ENCODE data around the gene CPED1.
A peak's percentile ranks its signal among the peaks of the same experiment; 100 is the strongest.

The CPED1 gene

DNA sequence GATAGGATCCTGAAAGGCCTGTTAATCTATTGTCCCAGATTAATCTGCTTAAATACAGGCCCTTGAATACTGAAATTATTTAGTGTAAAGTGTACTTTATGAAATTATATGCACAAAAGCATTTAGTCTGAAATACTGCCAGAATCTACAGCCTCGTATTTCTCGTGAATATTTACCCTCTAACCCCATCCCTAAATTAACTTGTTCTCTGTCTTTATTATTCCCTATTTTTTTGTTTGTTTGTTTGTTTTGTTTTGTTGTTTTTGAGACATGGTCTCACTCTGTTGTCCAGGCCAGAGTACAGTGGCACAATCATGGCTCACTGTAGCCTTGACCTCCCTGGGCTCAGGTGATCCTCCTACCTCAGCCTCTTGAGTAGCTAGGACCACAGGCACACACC lies 2.7 kb upstream of the CPED1 start:
- Histone ChIP-seq H3K36me3 (ENCODE audit: control insufficient read depth in 4 of 4, insufficient read depth in 4 of 4, low read length in 3 of 4) (no peaks in the 10 kb centered on the region), H3K4me3 (ENCODE audit: control insufficient read depth in 1 of 7, extremely low read depth in 1 of 7, insufficient read depth in 4 of 7, low read depth in 2 of 7, low read length in 6 of 7) (no peak overlapping the region), H3K27me3 (replicated peaks in 2 of 5; ENCODE audit: control insufficient read depth in 4 of 5, insufficient read depth in 5 of 5, low read length in 4 of 5) (no peaks in the 10 kb centered on the region), H3K9me3 (ENCODE audit: control extremely low read depth in 1 of 5, control insufficient read depth in 4 of 5, insufficient read depth in 2 of 5, low read depth in 1 of 5, low read length in 4 of 5) (no peaks in the 10 kb centered on the region), H3K4me1 (ENCODE audit: control extremely low read depth in 1 of 4, control insufficient read depth in 4 of 4, insufficient read depth in 4 of 4, low read length in 3 of 4) (peaks cover 7 to 45% (median 21%) of the 10 kb centered on the region in 4 experiments), H3K27ac (ENCODE audit: insufficient read depth in 1 of 2, low read depth in 1 of 2, low read length in 2 of 2, poor library complexity in 1 of 2, severe bottlenecking in 2 of 2) (no peak overlapping the region)
- CTCF ChIA-PET = interaction anchor here (0.9 to 8.2 kb wide), 13 partner anchors 8 to 179 kb away, joined by 3 to 193 read pairs (median 6); no protein-coding TSS in a partner anchor
- POLR2A ChIA-PET = no interaction called here
- DNase-seq = no peak
- no CpG with 5 or more reads among the region's 2 CpGs for WGBS (ENCODE audit: insufficient coverage)

DNA sequence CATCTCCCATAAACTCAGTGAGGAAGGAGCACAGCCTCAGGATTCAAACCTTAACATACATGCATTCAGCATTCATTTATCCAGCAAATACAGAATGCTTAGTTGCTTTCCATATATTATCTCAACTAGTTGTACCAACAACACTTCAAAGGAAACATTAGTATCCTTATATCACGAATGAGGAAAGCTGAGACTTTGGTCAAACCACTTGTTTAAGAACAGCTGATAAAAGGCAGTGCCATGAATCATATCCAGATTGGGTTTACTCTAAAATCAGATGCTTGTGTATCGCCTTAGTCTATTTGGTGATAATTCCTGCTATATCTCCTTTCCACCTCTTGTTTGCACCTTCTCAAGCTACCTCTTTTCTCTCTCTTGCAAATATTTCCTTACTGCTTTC lies 1.9 kb upstream of the CPED1 start:
- DNase-seq = no peak
- Histone ChIP-seq H3K27me3 (replicated peaks in 2 of 5; ENCODE audit: control insufficient read depth in 4 of 5, insufficient read depth in 5 of 5, low read length in 4 of 5) (no peaks in the 10 kb centered on the region), H3K36me3 (ENCODE audit: control insufficient read depth in 4 of 4, insufficient read depth in 4 of 4, low read length in 3 of 4) (no peaks in the 10 kb centered on the region), H3K4me1 (ENCODE audit: control extremely low read depth in 1 of 4, control insufficient read depth in 4 of 4, insufficient read depth in 4 of 4, low read length in 3 of 4) (peaks cover 10 to 48% (median 25%) of the 10 kb centered on the region in 4 experiments), H3K27ac (ENCODE audit: insufficient read depth in 1 of 2, low read depth in 1 of 2, low read length in 2 of 2, poor library complexity in 1 of 2, severe bottlenecking in 2 of 2) (no peak overlapping the region), H3K4me3 (ENCODE audit: control insufficient read depth in 1 of 7, extremely low read depth in 1 of 7, insufficient read depth in 4 of 7, low read depth in 2 of 7, low read length in 6 of 7) (no peak overlapping the region), H3K9me3 (ENCODE audit: control extremely low read depth in 1 of 5, control insufficient read depth in 4 of 5, insufficient read depth in 2 of 5, low read depth in 1 of 5, low read length in 4 of 5) (no peaks in the 10 kb centered on the region)
- WGBS (ENCODE audit: insufficient coverage) = 100% methylated on average over 2 of the region's 2 CpGs
- POLR2A ChIA-PET = no interaction called here
- CTCF ChIA-PET = interaction anchor here (0.7 to 8.2 kb wide), 24 partner anchors 9 to 194 kb away, joined by 3 to 193 read pairs (median 6); no protein-coding TSS in a partner anchor

DNA sequence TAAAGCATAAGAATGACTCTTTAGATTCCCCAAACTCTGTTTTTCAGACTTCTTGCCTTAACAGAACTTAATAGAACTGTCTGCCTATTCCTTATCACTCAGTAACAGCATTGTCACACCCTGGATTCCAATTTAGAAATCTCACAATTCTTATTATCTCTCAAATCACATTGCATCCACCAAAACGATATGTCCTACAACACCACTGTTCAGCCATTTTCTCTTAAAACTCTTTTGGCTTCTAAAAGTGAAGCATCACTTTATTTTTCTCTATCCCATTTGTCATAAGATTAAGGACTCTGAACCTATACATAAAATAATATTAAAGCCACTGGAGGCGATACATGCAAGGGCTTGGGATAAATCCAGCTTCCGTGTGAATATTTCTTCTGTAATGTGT lies 1.2 kb upstream of the CPED1 start:
- Histone ChIP-seq H3K27ac (ENCODE audit: insufficient read depth in 1 of 2, low read depth in 1 of 2, low read length in 2 of 2, poor library complexity in 1 of 2, severe bottlenecking in 2 of 2) (no peak overlapping the region), H3K9me3 (ENCODE audit: control extremely low read depth in 1 of 5, control insufficient read depth in 4 of 5, insufficient read depth in 2 of 5, low read depth in 1 of 5, low read length in 4 of 5) (no peaks in the 10 kb centered on the region), H3K4me3 (ENCODE audit: control insufficient read depth in 1 of 7, extremely low read depth in 1 of 7, insufficient read depth in 4 of 7, low read depth in 2 of 7, low read length in 6 of 7) (peak overlapping the region in 2 of 7 experiments; percentile 86 to 87), H3K4me1 (ENCODE audit: control extremely low read depth in 1 of 4, control insufficient read depth in 4 of 4, insufficient read depth in 4 of 4, low read length in 3 of 4) (peaks cover 10 to 48% (median 27%) of the 10 kb centered on the region in 4 experiments), H3K36me3 (ENCODE audit: control insufficient read depth in 4 of 4, insufficient read depth in 4 of 4, low read length in 3 of 4) (no peaks in the 10 kb centered on the region), H3K27me3 (replicated peaks in 2 of 5; ENCODE audit: control insufficient read depth in 4 of 5, insufficient read depth in 5 of 5, low read length in 4 of 5) (no peaks in the 10 kb centered on the region)
- WGBS (ENCODE audit: insufficient coverage) = 0% methylated on average over 1 of the region's 3 CpGs
- POLR2A ChIA-PET = interaction anchor here (0.5 kb wide), 1 partner anchor 37 kb away, joined by 3 read pairs; the partner anchor contains the start of gene ING3
- DNase-seq = peak in 2 of 3 donors; percentile 40 to 59
- CTCF ChIA-PET = interaction anchor here (0.9 to 8.2 kb wide), 25 partner anchors 10 to 195 kb away, joined by 3 to 193 read pairs (median 6); no protein-coding TSS in a partner anchor

DNA sequence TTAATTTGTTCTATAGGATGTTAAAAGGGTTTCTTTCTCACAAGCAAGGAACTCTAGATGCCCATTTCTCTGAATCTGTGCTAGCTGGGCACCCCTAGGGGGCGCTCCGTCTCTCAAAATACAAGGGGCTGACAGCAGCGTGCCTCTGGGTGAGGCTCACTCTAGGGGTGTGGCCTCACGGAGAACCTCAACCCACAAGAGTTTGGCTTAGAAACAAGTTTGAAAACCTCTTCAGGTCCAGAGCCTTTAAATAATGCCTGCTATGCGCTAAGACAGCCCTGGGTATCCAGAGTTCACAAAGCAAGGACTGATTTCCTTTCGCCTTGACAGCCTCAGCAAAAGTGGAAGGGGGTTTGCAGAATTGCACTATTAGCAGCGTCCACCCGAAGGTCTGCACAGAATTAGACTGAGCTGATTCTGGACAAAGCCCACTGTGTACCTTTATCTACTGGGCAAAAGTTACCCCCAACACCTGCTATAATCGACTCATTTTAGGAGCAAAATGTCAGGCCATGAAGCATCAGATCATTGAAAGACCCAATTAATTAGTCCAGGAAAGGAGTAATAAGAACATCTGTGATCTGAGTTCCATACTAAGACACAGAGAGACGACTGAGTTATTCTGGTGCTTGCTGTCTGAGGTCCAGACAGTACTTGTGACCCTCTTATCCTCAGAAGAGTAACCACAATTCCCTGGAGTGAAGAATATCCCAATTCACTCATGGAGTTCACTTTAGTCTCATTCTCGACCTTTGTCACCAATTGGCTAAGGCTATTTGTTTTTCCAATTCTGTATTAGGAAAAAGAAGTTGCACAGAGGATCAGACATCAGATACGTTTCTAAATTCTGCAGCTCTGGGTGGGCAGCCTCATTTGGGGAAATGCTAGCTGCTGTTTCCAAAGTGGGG lies 574 bp upstream of the CPED1 start:
- Histone ChIP-seq H3K36me3 (ENCODE audit: control insufficient read depth in 4 of 4, insufficient read depth in 4 of 4, low read length in 3 of 4) (no peaks in the 10 kb centered on the region), H3K9me3 (ENCODE audit: control extremely low read depth in 1 of 5, control insufficient read depth in 4 of 5, insufficient read depth in 2 of 5, low read depth in 1 of 5, low read length in 4 of 5) (no peaks in the 10 kb centered on the region), H3K4me1 (ENCODE audit: control extremely low read depth in 1 of 4, control insufficient read depth in 4 of 4, insufficient read depth in 4 of 4, low read length in 3 of 4) (peaks cover 10 to 53% (median 28%) of the 10 kb centered on the region in 4 experiments), H3K27me3 (replicated peaks in 2 of 5; ENCODE audit: control insufficient read depth in 4 of 5, insufficient read depth in 5 of 5, low read length in 4 of 5) (no peaks in the 10 kb centered on the region), H3K4me3 (ENCODE audit: control insufficient read depth in 1 of 7, extremely low read depth in 1 of 7, insufficient read depth in 4 of 7, low read depth in 2 of 7, low read length in 6 of 7) (peak overlapping the region; percentile 26 to 87 (median 77)), H3K27ac (ENCODE audit: insufficient read depth in 1 of 2, low read depth in 1 of 2, low read length in 2 of 2, poor library complexity in 1 of 2, severe bottlenecking in 2 of 2) (peak overlapping the region in 1 of 2 experiments; percentile 85)
- ChIA-PET POLR2A (no interaction called here), CTCF (interaction anchor here (0.8 to 8.2 kb wide), 30 partner anchors 9 to 195 kb away, joined by 3 to 193 read pairs (median 5); no protein-coding TSS in a partner anchor)
- DNase-seq = peak; percentile 94 to 97 (median 96)
- WGBS (ENCODE audit: insufficient coverage) = 0% methylated on average over 11 of the region's 12 CpGs

DNA sequence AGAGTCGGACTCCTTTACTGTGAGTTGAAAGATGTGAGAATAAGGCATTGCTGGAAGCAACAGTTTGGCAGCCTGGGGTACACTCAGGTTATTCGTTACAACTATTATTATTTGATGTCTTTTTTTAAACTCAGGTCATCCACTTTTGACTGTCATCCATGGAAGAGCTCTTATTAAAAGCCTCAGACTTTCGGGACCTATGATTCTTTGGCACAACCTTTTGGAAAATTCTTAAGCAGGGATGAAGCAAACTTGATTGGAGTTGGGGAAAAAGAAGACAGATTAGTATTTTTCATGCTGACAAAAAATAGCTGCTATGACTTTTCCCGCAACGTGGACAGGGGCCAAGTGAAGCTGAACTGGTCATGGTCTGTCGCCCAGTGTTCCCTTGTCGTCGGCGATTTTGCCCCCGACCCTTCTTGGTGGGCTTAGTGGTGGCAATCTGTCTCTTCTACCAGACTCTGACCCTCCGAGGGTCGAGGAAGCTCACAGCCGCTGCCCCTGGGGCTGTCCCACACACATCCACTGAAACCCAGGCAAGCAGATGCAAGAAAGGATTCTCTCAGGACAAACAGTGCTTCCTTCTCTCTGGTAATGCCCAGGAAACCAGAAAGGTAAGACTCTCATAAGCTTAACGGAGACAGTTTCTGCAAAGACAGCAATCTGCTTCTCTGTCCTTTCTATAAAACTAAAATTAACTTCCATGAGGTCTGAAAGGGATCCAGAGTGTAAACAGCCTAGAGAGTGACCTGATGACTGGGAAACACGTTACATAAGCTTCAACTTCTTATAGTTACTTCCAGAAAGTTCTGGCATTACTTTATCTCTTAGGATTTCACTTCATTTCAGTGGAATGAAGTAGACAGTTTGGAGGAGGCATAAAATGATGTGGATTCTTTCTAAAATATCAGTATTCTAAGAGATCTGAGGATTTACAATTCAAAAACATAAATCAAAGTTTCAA lies 1.0 kb downstream of the CPED1 start:
- no peaks in the 10 kb centered on the region for H3K27me3 ChIP-seq (replicated peaks in 2 of 5; ENCODE audit: control insufficient read depth in 4 of 5, insufficient read depth in 5 of 5, low read length in 4 of 5)
- peak overlapping the region; percentile 28 to 87 (median 77) for H3K4me3 ChIP-seq (ENCODE audit: control insufficient read depth in 1 of 7, extremely low read depth in 1 of 7, insufficient read depth in 4 of 7, low read depth in 2 of 7, low read length in 6 of 7)
- CTCF ChIA-PET = interaction anchor here (0.7 to 8.2 kb wide), 17 partner anchors 8 to 559 kb away, joined by 3 to 193 read pairs (median 4); partner anchors contain the start of gene ING3
- WGBS (ENCODE audit: insufficient coverage) = 4% methylated on average over 6 of the region's 15 CpGs
- no peak for DNase-seq
- no peaks in the 10 kb centered on the region for H3K9me3 ChIP-seq (ENCODE audit: control extremely low read depth in 1 of 5, control insufficient read depth in 4 of 5, insufficient read depth in 2 of 5, low read depth in 1 of 5, low read length in 4 of 5)
- H3K27ac ChIP-seq (ENCODE audit: insufficient read depth in 1 of 2, low read depth in 1 of 2, low read length in 2 of 2, poor library complexity in 1 of 2, severe bottlenecking in 2 of 2) = peak overlapping the region; percentile 12 to 85
- no peaks in the 10 kb centered on the region for H3K36me3 ChIP-seq (ENCODE audit: control insufficient read depth in 4 of 4, insufficient read depth in 4 of 4, low read length in 3 of 4)
- POLR2A ChIA-PET = interaction anchor here (0.7 to 0.9 kb wide), 4 partner anchors 13 to 93 kb away, joined by 3 to 5 read pairs (median 4); partner anchors contain the start of gene ING3
- peaks cover 10 to 62% (median 41%) of the 10 kb centered on the region in 4 experiments for H3K4me1 ChIP-seq (ENCODE audit: control extremely low read depth in 1 of 4, control insufficient read depth in 4 of 4, insufficient read depth in 4 of 4, low read length in 3 of 4)

DNA sequence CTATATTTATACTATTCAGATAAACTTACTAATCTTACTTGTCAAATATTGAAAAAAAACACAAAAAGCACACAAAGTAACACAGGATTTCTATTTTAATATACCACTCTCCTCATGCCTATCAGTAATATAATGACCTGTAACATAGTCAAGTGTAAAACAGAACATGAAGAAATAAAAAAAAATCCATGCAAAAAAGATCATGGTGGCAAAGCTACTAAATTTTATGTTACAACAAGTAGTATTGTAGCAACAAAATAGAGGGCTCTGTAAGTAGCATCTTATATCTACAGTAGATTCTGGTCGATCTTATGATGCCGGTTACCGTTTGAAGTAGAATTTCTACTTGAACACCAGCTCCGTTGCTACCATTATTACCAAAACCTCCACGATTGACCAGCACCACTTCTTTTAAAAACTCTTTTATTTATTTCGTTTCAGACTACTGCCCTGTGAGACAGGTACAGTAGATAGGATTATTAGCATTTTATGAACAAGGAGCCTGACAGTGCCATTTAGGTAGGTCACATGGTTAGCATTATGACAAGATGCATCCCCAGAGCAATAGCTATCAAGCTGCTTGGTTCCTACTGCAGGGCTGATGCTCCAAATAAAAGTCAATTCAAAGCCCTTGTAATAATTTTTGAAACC lies 2.1 kb downstream of the CPED1 start:
- Histone ChIP-seq H3K27ac (ENCODE audit: insufficient read depth in 1 of 2, low read depth in 1 of 2, low read length in 2 of 2, poor library complexity in 1 of 2, severe bottlenecking in 2 of 2) (peak overlapping the region; percentile 53 to 85), H3K27me3 (replicated peaks in 2 of 5; ENCODE audit: control insufficient read depth in 4 of 5, insufficient read depth in 5 of 5, low read length in 4 of 5) (no peaks in the 10 kb centered on the region), H3K4me3 (ENCODE audit: control insufficient read depth in 1 of 7, extremely low read depth in 1 of 7, insufficient read depth in 4 of 7, low read depth in 2 of 7, low read length in 6 of 7) (peak overlapping the region in 4 of 7 experiments; percentile 24 to 87 (median 68)), H3K4me1 (ENCODE audit: control extremely low read depth in 1 of 4, control insufficient read depth in 4 of 4, insufficient read depth in 4 of 4, low read length in 3 of 4) (peaks cover 18 to 70% (median 51%) of the 10 kb centered on the region in 4 experiments), H3K36me3 (ENCODE audit: control insufficient read depth in 4 of 4, insufficient read depth in 4 of 4, low read length in 3 of 4) (no peaks in the 10 kb centered on the region), H3K9me3 (ENCODE audit: control extremely low read depth in 1 of 5, control insufficient read depth in 4 of 5, insufficient read depth in 2 of 5, low read depth in 1 of 5, low read length in 4 of 5) (no peaks in the 10 kb centered on the region)
- peak in 2 of 3 donors; percentile 25 to 36 for DNase-seq
- ChIA-PET POLR2A (interaction anchor here (0.9 kb wide), 1 partner anchor 12 kb away, joined by 3 read pairs; no protein-coding TSS in a partner anchor), CTCF (interaction anchor here (1.2 to 8.2 kb wide), 6 partner anchors 11 to 109 kb away, joined by 3 to 193 read pairs (median 18); no protein-coding TSS in a partner anchor)
- WGBS (ENCODE audit: insufficient coverage) = 86% methylated on average over 4 of the region's 6 CpGs
